GM21619 (cell line): ENCODE data around the gene ZNF205.

Experiments used
- ATAC-seq: cut with Tn5 transposase; IDR thresholded peaks from one replicate; pipeline ENCODE4 v1.9.1; 2021; ENCODE audit not compliant: unreplicated experiment

Gene ZNF205

GRCh38 chr16:3084969-3085670 is 27.3 kb upstream of the ZNF205 start:
- no peak for ATAC-seq

- no peak for ATAC-seq
These were observed 26.4 kb upstream of the ZNF205 start for GRCh38 chr16:3085868-3086595.

- no peak for ATAC-seq
These were observed 25.7 kb upstream of the ZNF205 start for GRCh38 chr16:3086596-3087242.

- no peak for ATAC-seq
These were observed 24.8 kb upstream of the ZNF205 start for GRCh38 chr16:3087243-3088235.

GRCh38 chr16:3088450-3088849 is 23.9 kb upstream of the ZNF205 start:
- no peak for ATAC-seq

GRCh38 chr16:3088925-3089716 is 23.3 kb upstream of the ZNF205 start:
- no peak for ATAC-seq

- no peak for ATAC-seq
These were observed 22.4 kb upstream of the ZNF205 start for GRCh38 chr16:3089717-3090592.

GRCh38 chr16:3091551-3091950 is 20.8 kb upstream of the ZNF205 start:
- ATAC-seq: no peak

GRCh38 chr16:3092501-3092941 is 19.9 kb upstream of the ZNF205 start:
- ATAC-seq: no peak

- no peak for ATAC-seq
These were observed 17.9 kb upstream of the ZNF205 start for GRCh38 chr16:3094289-3095027.

GRCh38 chr16:3095869-3096268 is 16.5 kb upstream of the ZNF205 start:
- ATAC-seq: peak; percentile 60

- ATAC-seq: no peak
These were observed 16.0 kb upstream of the ZNF205 start for GRCh38 chr16:3096362-3096761.

GRCh38 chr16:3097266-3097665 is 15.1 kb upstream of the ZNF205 start:
- no peak for ATAC-seq

- ATAC-seq: no peak
These were observed 13.7 kb upstream of the ZNF205 start, which contains the start of gene ZSCAN10 for GRCh38 chr16:3098459-3099394. ZSCAN10 (minus strand) TSS chr16:3099294; CDS start chr16:3092937, 6,357 bp downstream.

- no peak for ATAC-seq
These were observed 13.0 kb upstream of the ZNF205 start for GRCh38 chr16:3099395-3099731.

- ATAC-seq: peak; percentile 52
These were observed 12.5 kb upstream of the ZNF205 start for GRCh38 chr16:3099732-3100499.
